Measurements from ENCODE around the gene TLL1.

Gene TLL1

GRCh38 chr4:165970703-165971420 lies 97.8 kb downstream of the TLL1 start:
- TF ChIP-seq POLR2A (IDR thresholded peaks at IDR 0.05; ENCODE audit: low read length) (no peak), GATA1 (IDR thresholded peaks at IDR 0.05; ENCODE audit: low read depth, low read length) (no peak)
- no peak for DNase-seq

GRCh38 chr4:165971446-165971845 lies 98.4 kb downstream of the TLL1 start:
- no peak for DNase-seq
- no peak for TF ChIP-seq POLR2A (IDR thresholded peaks at IDR 0.05; ENCODE audit: low read length)
- TF ChIP-seq GATA1 (IDR thresholded peaks at IDR 0.05; ENCODE audit: low read depth, low read length): no peak

GRCh38 chr4:165971933-165972332 lies 98.9 kb downstream of the TLL1 start:
- DNase-seq: no peak
- TF ChIP-seq GATA1 (IDR thresholded peaks at IDR 0.05; ENCODE audit: low read depth, low read length) (no peak), POLR2A (IDR thresholded peaks at IDR 0.05; ENCODE audit: low read length) (no peak)

- TF ChIP-seq POLR2A (IDR thresholded peaks at IDR 0.05; ENCODE audit: low read length) (no peak), GATA1 (IDR thresholded peaks at IDR 0.05; ENCODE audit: low read depth, low read length) (no peak)
- DNase-seq: no peak
Measured at GRCh38 chr4:165972747-165973146, 99.7 kb downstream of the TLL1 start.

- no peak for DNase-seq
- TF ChIP-seq POLR2A (IDR thresholded peaks at IDR 0.05; ENCODE audit: low read length): no peak
- TF ChIP-seq GATA1 (IDR thresholded peaks at IDR 0.05; ENCODE audit: low read depth, low read length): no peak
Measured at GRCh38 chr4:165982934-165983333, 109.9 kb downstream of the TLL1 start.

GRCh38 chr4:165986956-165987698 lies 114.1 kb downstream of the TLL1 start:
- DNase-seq: no peak
- TF ChIP-seq GATA1 (IDR thresholded peaks at IDR 0.05; ENCODE audit: low read depth, low read length): no peak
- no peak for TF ChIP-seq POLR2A (IDR thresholded peaks at IDR 0.05; ENCODE audit: low read length)

GRCh38 chr4:165991325-165992180 lies 118.5 kb downstream of the TLL1 start:
- DNase-seq: no peak
- TF ChIP-seq GATA1 (IDR thresholded peaks at IDR 0.05; ENCODE audit: low read depth, low read length) (no peak), POLR2A (IDR thresholded peaks at IDR 0.05; ENCODE audit: low read length) (no peak)

- TF ChIP-seq GATA1 (IDR thresholded peaks at IDR 0.05; ENCODE audit: low read depth, low read length) (no peak), POLR2A (IDR thresholded peaks at IDR 0.05; ENCODE audit: low read length) (no peak)
- DNase-seq: no peak
Measured at GRCh38 chr4:165992283-165992682, 119.2 kb downstream of the TLL1 start.

GRCh38 chr4:165994701-165995100 lies 121.7 kb downstream of the TLL1 start:
- no peak for DNase-seq

GRCh38 chr4:166003811-166004210 lies 130.8 kb downstream of the TLL1 start:
- no peak for TF ChIP-seq GATA1 (IDR thresholded peaks at IDR 0.05; ENCODE audit: low read depth, low read length)
- no peak for TF ChIP-seq POLR2A (IDR thresholded peaks at IDR 0.05; ENCODE audit: low read length)
- no peak for DNase-seq

More at GRCh38 chr4:165994701-165995100, 121.7 kb downstream of the TLL1 start:
- no peak for TF ChIP-seq POLR2A (IDR thresholded peaks at IDR 0.05; ENCODE audit: low read length)
- no peak for TF ChIP-seq GATA1 (IDR thresholded peaks at IDR 0.05; ENCODE audit: low read depth, low read length)

- DNase-seq: no peak
- TF ChIP-seq POLR2A (IDR thresholded peaks at IDR 0.05; ENCODE audit: low read length) (no peak), GATA1 (IDR thresholded peaks at IDR 0.05; ENCODE audit: low read depth, low read length) (no peak)
Measured at GRCh38 chr4:166006217-166006616, 133.2 kb downstream of the TLL1 start.

- DNase-seq: no peak
- TF ChIP-seq GATA1 (IDR thresholded peaks at IDR 0.05; ENCODE audit: low read depth, low read length) (no peak), POLR2A (IDR thresholded peaks at IDR 0.05; ENCODE audit: low read length) (no peak)
Measured at GRCh38 chr4:166008510-166008909, 135.5 kb downstream of the TLL1 start.

- TF ChIP-seq POLR2A (IDR thresholded peaks at IDR 0.05; ENCODE audit: low read length) (no peak), GATA1 (IDR thresholded peaks at IDR 0.05; ENCODE audit: low read depth, low read length) (no peak)
- no peak for DNase-seq
Measured at GRCh38 chr4:166012129-166013030, 139.3 kb downstream of the TLL1 start.

Data from erythroblast (primary cell).